Hepatocyte (in vitro differentiated cells): ENCODE data around the gene ATP8B3. TPM values are rescaled to one million over a fixed set of nuclear protein-coding genes. Genes with fewer than 3 reads are reported as not detected.

Source experiments
- DNase-seq: peaks from one replicate; pipeline ENCODE4 v3.0.0-alpha.2; 2016; ENCODE audit warnings: low spot score
- H2AFZ ChIP-seq: fragments of 200-600 bp; sonication (generic); 2 replicates; pipeline ENCODE4 v1.6.0; 2016; ENCODE audit warnings: antibody characterized with exemption, mild to moderate bottlenecking
- H3K27ac ChIP-seq: fragments of 200-600 bp; sonication (generic); 2 replicates; pipeline ENCODE4 v1.5.1; 2016; ENCODE audit warnings: mild to moderate bottlenecking
- H3K27me3 ChIP-seq: fragments of 200-600 bp; sonication (generic); 2 replicates; pipeline ENCODE4 v1.6.1; 2016
- H3K36me3 ChIP-seq: fragments of 200-600 bp; sonication (generic); replicated peaks from 2 replicates; pipeline ENCODE4 v1.5.1; 2016; ENCODE audit warnings: low read depth; ENCODE audit not compliant: insufficient read depth
- H3K4me1 ChIP-seq: fragments of 200-600 bp; sonication (generic); 2 replicates; pipeline ENCODE4 v1.5.1; 2016; ENCODE audit warnings: mild to moderate bottlenecking, moderate library complexity; ENCODE audit not compliant: insufficient read depth
- H3K4me2 ChIP-seq: fragments of 200-600 bp; sonication (generic); 2 replicates; pipeline ENCODE4 v1.6.0; 2016
- H3K4me3 ChIP-seq: fragments of 200-600 bp; sonication (generic); 2 replicates; pipeline ENCODE4 v1.5.1; 2016; ENCODE audit warnings: mild to moderate bottlenecking
- H3K79me2 ChIP-seq: fragments of 200-600 bp; sonication (generic); 2 replicates; pipeline ENCODE4 v1.6.0; 2017; ENCODE audit warnings: mild to moderate bottlenecking
- H3K9me2 ChIP-seq: fragments of 200-600 bp; sonication (generic); replicated peaks from 2 replicates; pipeline ENCODE4 v1.6.0; 2017; ENCODE audit warnings: mild to moderate bottlenecking; ENCODE audit not compliant: insufficient read depth
- H3K9me3 ChIP-seq: fragments of 200-600 bp; sonication (generic); 2 replicates; pipeline ENCODE4 v1.5.1; 2016; ENCODE audit warnings: low read depth, mild to moderate bottlenecking
- H4K20me1 ChIP-seq: fragments of 200-600 bp; sonication (generic); 2 replicates; pipeline ENCODE4 v1.6.0; 2016; ENCODE audit warnings: mild to moderate bottlenecking; ENCODE audit not compliant: insufficient read depth, poor library complexity, severe bottlenecking
- CTCF ChIP-seq: fragments of 200-600 bp; sonication (generic); IDR thresholded peaks from 2 replicates; pipeline ENCODE4 v1.5.1; 2016; ENCODE audit warnings: antibody characterized with exemption, mild to moderate bottlenecking; ENCODE audit not compliant: poor library complexity
- EZH2 ChIP-seq: fragments of 200-600 bp; sonication (generic); IDR thresholded peaks from 2 replicates; pipeline ENCODE4 v1.6.1; 2016; ENCODE audit warnings: antibody characterized with exemption, mild to moderate bottlenecking, borderline replicate concordance
- EZH2phosphoT487 ChIP-seq: fragments of 200-600 bp; sonication (generic); IDR thresholded peaks from one replicate; pipeline ENCODE4 v1.6.1; 2018; ENCODE audit warnings: antibody characterized with exemption, mild to moderate bottlenecking, low read depth, moderate library complexity; ENCODE audit not compliant: unreplicated experiment, severe bottlenecking
- WGBS: methylation state at CpG from one replicate; pipeline ENCODE4 v1.1.6; 2016; ENCODE audit warnings: low lambda C conversion rate; ENCODE audit errors: missing lambda C conversion rate; 5-methylcytosine and 5-hydroxymethylcytosine counted together
- polyA plus RNA-seq: library from polyadenylated mRNA; unstranded; fragments of >200 nt; fragmentation: Nextera tagmentation; extraction: Ambion mirVana; gene quantifications from 2 replicates; pipeline ENCODE4 v1.2.1, GENCODE V29; 2016
- total RNA-seq: library from RNA; depleted of rRNA; stranded (reverse); fragments of >200 nt; gene quantifications from 2 replicates; pipeline ENCODE4 v1.2.3, GENCODE V29; 2014

ATP8B3 gene
- total and polyA plus RNA-seq, 2 experiments from 2014 or later = 1.7 to 2.4 TPM

GRCh38 chr19:1749373-1750342 is 62.4 kb downstream of the ATP8B3 start:
- DNase-seq = no peak
- Histone ChIP-seq H4K20me1 (no peaks in the 10 kb centered on the region), H3K27me3 (peaks cover 78% of the 10 kb centered on the region), H3K36me3 (no peaks in the 10 kb centered on the region), H3K4me1 (peaks cover 20% of the 10 kb centered on the region), H2AFZ (peak overlapping the region; percentile 40), H3K9me2 (no peaks in the 10 kb centered on the region), H3K27ac (no peak overlapping the region), H3K4me3 (no peak overlapping the region), H3K79me2 (no peaks in the 10 kb centered on the region), H3K9me3 (no peaks in the 10 kb centered on the region), H3K4me2 (peak overlapping the region; percentile 71)
- TF ChIP-seq EZH2 = peak; percentile 79
- no peak for TF ChIP-seq CTCF
- peak; percentile 83 for TF ChIP-seq EZH2phosphoT487
- 11% methylated on average over 57 of the region's 99 CpGs for WGBS

GRCh38 chr19:1748873-1749341 is 63.2 kb downstream of the ATP8B3 start:
- Histone ChIP-seq H3K4me3 (no peak overlapping the region), H3K9me2 (no peaks in the 10 kb centered on the region), H2AFZ (peak overlapping the region; percentile 40), H3K4me1 (peaks cover 20% of the 10 kb centered on the region), H3K9me3 (no peaks in the 10 kb centered on the region), H3K4me2 (peak overlapping the region; percentile 71), H3K79me2 (no peaks in the 10 kb centered on the region), H4K20me1 (no peaks in the 10 kb centered on the region), H3K27me3 (peaks cover 77% of the 10 kb centered on the region), H3K36me3 (no peaks in the 10 kb centered on the region), H3K27ac (no peak overlapping the region)
- 3% methylated on average over 29 of the region's 45 CpGs for WGBS
- TF ChIP-seq EZH2phosphoT487 (no peak), EZH2 (peak; percentile 36)
- DNase-seq = no peak

GRCh38 chr19:1748115-1748872 is 63.8 kb downstream of the ATP8B3 start:
- Histone ChIP-seq H3K9me3 (no peaks in the 10 kb centered on the region), H3K4me2 (peak overlapping the region; percentile 71), H3K27ac (peak overlapping the region; percentile 66), H3K4me1 (peaks cover 20% of the 10 kb centered on the region), H3K27me3 (peaks cover 77% of the 10 kb centered on the region), H3K79me2 (no peaks in the 10 kb centered on the region), H3K4me3 (no peak overlapping the region), H3K9me2 (no peaks in the 10 kb centered on the region), H3K36me3 (no peaks in the 10 kb centered on the region), H2AFZ (peak overlapping the region; percentile 40), H4K20me1 (no peaks in the 10 kb centered on the region)
- TF ChIP-seq EZH2 = peak; percentile 74
- TF ChIP-seq CTCF = no peak
- peak; percentile 55 for TF ChIP-seq EZH2phosphoT487
- WGBS = 1% methylated on average over 58 of the region's 61 CpGs
- DNase-seq = peak; percentile 57
